MM.1S (cell line): ENCODE data around the gene SPATA9.

Source experiments
- CTCF ChIP-seq: fragments of 300-600 bp; sonication (generic); IDR thresholded peaks from 2 replicates; pipeline ENCODE4 v1.5.1; 2016; ENCODE audit warnings: antibody characterized with exemption, low read length, mixed read lengths
- EZH2 ChIP-seq: fragments of 300-600 bp; sonication (generic); optimal IDR thresholded peaks from 2 replicates; pipeline ENCODE3; 2017; ENCODE audit warnings: low read depth, mild to moderate bottlenecking, antibody characterized with exemption, low read length, mixed read lengths

- no peak for TF ChIP-seq EZH2
- TF ChIP-seq CTCF = no peak
Measured at GRCh38 chr5:95624368-95624767, 58.4 kb downstream of the SPATA9 start.
